Measurements from ENCODE around the gene SLC27A3.

GRCh38 chr1:153771261-153771660 is 3.9 kb upstream of the SLC27A3 start:
- TF ChIP-seq, protein P1, sequence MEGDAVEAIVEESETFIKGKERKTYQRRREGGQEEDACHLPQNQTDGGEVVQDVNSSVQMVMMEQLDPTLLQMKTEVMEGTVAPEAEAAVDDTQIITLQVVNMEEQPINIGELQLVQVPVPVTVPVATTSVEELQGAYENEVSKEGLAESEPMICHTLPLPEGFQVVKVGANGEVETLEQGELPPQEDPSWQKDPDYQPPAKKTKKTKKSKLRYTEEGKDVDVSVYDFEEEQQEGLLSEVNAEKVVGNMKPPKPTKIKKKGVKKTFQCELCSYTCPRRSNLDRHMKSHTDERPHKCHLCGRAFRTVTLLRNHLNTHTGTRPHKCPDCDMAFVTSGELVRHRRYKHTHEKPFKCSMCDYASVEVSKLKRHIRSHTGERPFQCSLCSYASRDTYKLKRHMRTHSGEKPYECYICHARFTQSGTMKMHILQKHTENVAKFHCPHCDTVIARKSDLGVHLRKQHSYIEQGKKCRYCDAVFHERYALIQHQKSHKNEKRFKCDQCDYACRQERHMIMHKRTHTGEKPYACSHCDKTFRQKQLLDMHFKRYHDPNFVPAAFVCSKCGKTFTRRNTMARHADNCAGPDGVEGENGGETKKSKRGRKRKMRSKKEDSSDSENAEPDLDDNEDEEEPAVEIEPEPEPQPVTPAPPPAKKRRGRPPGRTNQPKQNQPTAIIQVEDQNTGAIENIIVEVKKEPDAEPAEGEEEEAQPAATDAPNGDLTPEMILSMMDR (IDR thresholded peaks at IDR 0.05; ENCODE audit: insufficient read depth, low read length, poor library complexity, severe bottlenecking): no peak
- no peak for TF ChIP-seq EZH2phosphoT487 (conservative IDR thresholded peaks at IDR 0.05; ENCODE audit: low read length)

All from SU-DHL-6 (cell line).